H1 (cell line): ENCODE data around the gene TMEM115. TPM values are rescaled to one million over a fixed set of nuclear protein-coding genes. Genes with fewer than 3 reads are reported as not detected.

Source experiments
- CTCF ChIA-PET: fragments of 300-600 bp; sonication (Branson Sonifier 250); formaldehyde crosslinking; loops from one replicate; lab custom pipeline; 2021; ENCODE audit not compliant: partially characterized antibody; lab: Charles Lee
- POLR2A ChIA-PET: fragments of 300-600 bp; sonication (Branson Sonifier 250); formaldehyde crosslinking; loops from one replicate; lab custom pipeline; 2021; ENCODE audit warnings: inconsistent platforms; ENCODE audit not compliant: partially characterized antibody; lab: Charles Lee
- DNase-seq, 2 experiments: peaks; one replicate each; pipeline versions ENCODE4 v3.0.0 to v3.0.0-alpha.2; 2010 to 2022; ENCODE audit warnings: low spot score in 2 of 2, low read depth in 1 of 2, mixed read lengths in 1 of 2
- FAIRE-seq: peaks from 2 replicates; lab custom pipeline; 2011; peaks lifted over from hg19 to GRCh38; lab: Jason Lieb, UNC
- H2AFZ ChIP-seq: 2 replicates; pipeline ENCODE4 v1.8.1; 2012; ENCODE audit warnings: low read length, inconsistent platforms
- H2AK5ac ChIP-seq: 2 replicates; pipeline ENCODE4 v1.6.1; 2013; ENCODE audit warnings: low read depth, low read length
- H2BK120ac ChIP-seq: replicated peaks from 2 replicates; pipeline ENCODE3; 2013; ENCODE audit warnings: low read depth, low read length, inconsistent platforms
- H2BK12ac ChIP-seq: 2 replicates; pipeline ENCODE4 v1.6.1; 2013; ENCODE audit warnings: low read depth, low read length
- H2BK15ac ChIP-seq: 2 replicates; pipeline ENCODE4 v1.6.1; 2013; ENCODE audit warnings: low read length
- H2BK20ac ChIP-seq: 2 replicates; pipeline ENCODE4 v1.6.1; 2013; ENCODE audit warnings: low read length
- H2BK5ac ChIP-seq: 2 replicates; pipeline ENCODE4 v1.6.1; 2013; ENCODE audit warnings: low read depth, low read length
- H3K14ac ChIP-seq: 2 replicates; pipeline ENCODE4 v1.6.1; 2013; ENCODE audit warnings: inconsistent platforms; ENCODE audit not compliant: insufficient read length
- H3K18ac ChIP-seq: 2 replicates; pipeline ENCODE4 v1.6.1; 2013; ENCODE audit warnings: low read length; ENCODE audit errors: extremely low read depth
- H3K23ac ChIP-seq: 2 replicates; pipeline ENCODE4 v1.6.1; 2013; ENCODE audit warnings: inconsistent platforms; ENCODE audit not compliant: insufficient read length
- H3K23me2 ChIP-seq: 2 replicates; pipeline ENCODE4 v1.6.1; 2013; ENCODE audit warnings: low read depth, low read length
- H3K27ac ChIP-seq: 2 replicates; pipeline ENCODE4 v1.6.1; 2011; ENCODE audit warnings: low read depth, low read length, inconsistent platforms
- H3K27me3 ChIP-seq, 4 experiments: replicated peaks in 1 of 4; 1 replicate in 1 of 4; 2 replicates in 3 of 4; pipeline versions ENCODE4 v1.6.1 to v1.8.1; 2011 to 2013; ENCODE audit warnings: low read length in 3 of 4, mild to moderate bottlenecking in 3 of 4, inconsistent platforms in 2 of 4, mixed read lengths in 2 of 4, moderate library complexity in 1 of 4; ENCODE audit not compliant: control insufficient read depth in 3 of 4, insufficient read depth in 3 of 4; ENCODE audit errors: extremely low read depth in 1 of 4
- H3K36me3 ChIP-seq, 4 experiments: 2 replicates each; pipeline versions ENCODE4 v1.6.1 to v1.8.1; 2011 to 2013; ENCODE audit warnings: mild to moderate bottlenecking in 4 of 4, low read length in 3 of 4, moderate library complexity in 2 of 4, control low read depth in 1 of 4, inconsistent platforms in 1 of 4; ENCODE audit not compliant: insufficient read depth in 4 of 4, control insufficient read depth in 2 of 4
- H3K4ac ChIP-seq: replicated peaks from 2 replicates; pipeline ENCODE3; 2013; ENCODE audit warnings: low read length, low read depth, mixed read lengths, inconsistent platforms; ENCODE audit not compliant: insufficient read length
- H3K4me1 ChIP-seq, 4 experiments: replicated peaks in 1 of 4; 1 replicate in 1 of 4; 2 replicates in 3 of 4; pipeline versions ENCODE4 v1.6.1 to v1.8.1; 2011 to 2013; ENCODE audit warnings: low read length in 3 of 4, inconsistent platforms in 2 of 4, mixed read lengths in 1 of 4; ENCODE audit not compliant: insufficient read depth in 4 of 4, control insufficient read depth in 3 of 4
- H3K4me2 ChIP-seq, 2 experiments: 2 replicates each; pipeline versions ENCODE4 v1.6.1 to v1.8.1; 2011 to 2013; ENCODE audit warnings: low read depth in 2 of 2, low read length in 2 of 2, control low read depth in 1 of 2, inconsistent platforms in 1 of 2, mild to moderate bottlenecking in 1 of 2; ENCODE audit not compliant: insufficient read depth in 1 of 2
- H3K4me3 ChIP-seq, 4 experiments: fragments of 200-600, 300-600 bp in 1 of 4; sonication (generic), shearing (Covaris generic), sonication (Bioruptor Twin) in 1 of 4; 2 replicates each; pipeline versions ENCODE4 v1.5.1 to v1.8.1; 2011 to 2016; ENCODE audit warnings: low read length in 4 of 4, low read depth in 3 of 4, control low read depth in 2 of 4, inconsistent platforms in 2 of 4, mild to moderate bottlenecking in 2 of 4, mixed read lengths in 1 of 4, moderate library complexity in 1 of 4; ENCODE audit not compliant: insufficient read depth in 2 of 4; ENCODE audit errors: extremely low read depth in 1 of 4
- H3K56ac ChIP-seq: replicated peaks from 2 replicates; pipeline ENCODE3; 2013; ENCODE audit warnings: low read depth, mild to moderate bottlenecking, mixed read lengths, low read length, inconsistent platforms; ENCODE audit not compliant: insufficient read length
- H3K79me1 ChIP-seq: 2 replicates; pipeline ENCODE4 v1.6.1; 2013; ENCODE audit warnings: low read depth, low read length, control low read depth
- H3K79me2 ChIP-seq, 2 experiments: 2 replicates each; pipeline versions ENCODE4 v1.6.1 to v1.8.1; 2012 to 2013; ENCODE audit warnings: low read length in 2 of 2, mild to moderate bottlenecking in 2 of 2, inconsistent platforms in 1 of 2; ENCODE audit not compliant: insufficient read depth in 2 of 2, control insufficient read depth in 1 of 2
- H3K9ac ChIP-seq, 4 experiments: replicated peaks in 1 of 4; 1 replicate in 1 of 4; 2 replicates in 3 of 4; pipeline versions ENCODE4 v1.6.1 to v1.8.1; 2011 to 2013; ENCODE audit warnings: low read depth in 3 of 4, low read length in 3 of 4, control low read depth in 2 of 4, mild to moderate bottlenecking in 2 of 4, moderate library complexity in 2 of 4, inconsistent platforms in 1 of 4; ENCODE audit errors: extremely low read depth in 1 of 4
- H3K9me3 ChIP-seq, 2 experiments: 2 replicates each; pipeline versions ENCODE4 v1.6.1 to v1.8.1; 2012 to 2013; ENCODE audit warnings: mild to moderate bottlenecking in 2 of 2, moderate library complexity in 2 of 2, control low read depth in 1 of 2, inconsistent platforms in 1 of 2, low read depth in 1 of 2, low read length in 1 of 2, mixed read lengths in 1 of 2; ENCODE audit not compliant: insufficient read depth in 2 of 2
- H4K20me1 ChIP-seq, 2 experiments: replicated peaks in 1 of 2; 2 replicates each; pipeline versions ENCODE3 to v1.8.1; 2011 to 2013; ENCODE audit warnings: inconsistent platforms in 2 of 2, low read length in 2 of 2, mild to moderate bottlenecking in 1 of 2; ENCODE audit not compliant: insufficient read depth in 2 of 2, control insufficient read depth in 1 of 2
- H4K5ac ChIP-seq: 2 replicates; pipeline ENCODE4 v1.6.1; 2013; ENCODE audit warnings: low read length, low read depth, mixed read lengths, inconsistent platforms; ENCODE audit not compliant: insufficient read length
- H4K8ac ChIP-seq: 2 replicates; pipeline ENCODE4 v1.8.0; 2013; ENCODE audit warnings: mild to moderate bottlenecking, moderate library complexity, low read length, inconsistent platforms; ENCODE audit not compliant: insufficient read depth; ENCODE audit errors: extremely low read depth
- H4K91ac ChIP-seq: replicated peaks from 2 replicates; pipeline ENCODE3; 2013; ENCODE audit warnings: low read length, mixed read lengths, inconsistent platforms; ENCODE audit not compliant: insufficient read length
- BRCA1 ChIP-seq: IDR thresholded peaks from 2 replicates; pipeline ENCODE4 v1.6.1; 2012; ENCODE audit warnings: low read depth, low read length, improper control_type of control experiment
- CBX8 ChIP-seq: fragments of 300-800, 300-1000 bp; sonication (generic); IDR thresholded peaks from 2 replicates; pipeline ENCODE4 v1.7.1; 2016; ENCODE audit warnings: low read depth, low read length, borderline replicate concordance
- EP300 ChIP-seq, 2 experiments: IDR thresholded peaks; 1 replicate in 1 of 2; 2 replicates in 1 of 2; pipeline ENCODE4 v1.6.1; 2011 to 2012; ENCODE audit warnings: low read depth in 2 of 2, low read length in 2 of 2, mild to moderate bottlenecking in 2 of 2, borderline replicate concordance in 1 of 2, inconsistent platforms in 1 of 2, moderate library complexity in 1 of 2
- MAFK ChIP-seq: IDR thresholded peaks from 2 replicates; pipeline ENCODE4 v1.6.1; 2012; ENCODE audit warnings: low read depth, mild to moderate bottlenecking, improper control_type of control experiment, low read length
- NANOG ChIP-seq: IDR thresholded peaks from 2 replicates; pipeline ENCODE4 v1.6.1; 2011; ENCODE audit warnings: low read length, low read depth, mild to moderate bottlenecking, inconsistent platforms; ENCODE audit not compliant: insufficient read depth, poor library complexity, severe bottlenecking
- SIN3A ChIP-seq, 2 experiments: IDR thresholded peaks in 1 of 2; conservative IDR thresholded peaks in 1 of 2; 2 replicates each; pipeline ENCODE4 v1.6.1; 2011 to 2012; ENCODE audit warnings: low read length in 2 of 2, improper control_type of control experiment in 1 of 2, low read depth in 1 of 2, mild to moderate bottlenecking in 1 of 2
- SP1 ChIP-seq: IDR thresholded peaks from 2 replicates; pipeline ENCODE4 v1.6.1; 2011; ENCODE audit warnings: low read depth, low read length
- SP2 ChIP-seq: IDR thresholded peaks from 2 replicates; pipeline ENCODE4 v1.6.1; 2012; ENCODE audit warnings: mild to moderate bottlenecking, low read length, inconsistent platforms
- TEAD4 ChIP-seq: IDR thresholded peaks from 2 replicates; pipeline ENCODE4 v1.6.1; 2012; ENCODE audit warnings: low read depth, low read length, inconsistent platforms, mixed read lengths
- WGBS, 2 experiments: shearing (Covaris generic) in 1 of 2; methylation state at CpG; one replicate each; pipeline versions ENCODE4 v1.1.6 to v1.1.7; 2013 to 2015; ENCODE audit warnings: low lambda C conversion rate in 2 of 2, mixed read lengths in 2 of 2, inconsistent platforms in 1 of 2, low coverage in 1 of 2, missing lambda C conversion rate in 1 of 2; ENCODE audit not compliant: insufficient replicate concordance in 2 of 2, insufficient coverage in 1 of 2, insufficient read length in 1 of 2; ENCODE audit errors: extremely low coverage in 1 of 2, missing lambda C conversion rate in 1 of 2; 5-methylcytosine and 5-hydroxymethylcytosine counted together
- polyA plus RNA-seq, 7 experiments: library from polyadenylated mRNA; depleted of rRNA in 3 of 7; stranded (reverse) in 5 of 7; unstranded in 2 of 7; fragments of >200 nt in 5 of 7; fragments of 200-250 nt in 2 of 7; gene quantifications; 1 replicate in 5 of 7; 2 replicates in 1 of 7; 4 replicates in 1 of 7; pipeline versions ENCODE4 v1.2.1 to v1.2.3, GENCODE V29; 2011 to 2013; ENCODE audit warnings: missing spikeins in 2 of 7, mixed read lengths in 2 of 7
- total RNA-seq: library from RNA; stranded (reverse); fragmentation: NEBNext Ultra II Directional; extraction: Animal tissue kit (Norgen Biotek cat#: 25700); gene quantifications from 2 replicates; pipeline ENCODE4 v1.2.1, GENCODE V29; 2021
- TF ChIP-seq, protein P1 (sequence below): IDR thresholded peaks from 2 replicates; pipeline ENCODE4 v1.6.1; 2012; ENCODE audit warnings: low read length, inconsistent platforms

TMEM115 gene
- total and polyA plus RNA-seq, 2 of the 8 experiments (the other 6 are each of a cell fraction or from before 2014, with no cell fraction given), result 25.4 to 32.4 TPM

DNA sequence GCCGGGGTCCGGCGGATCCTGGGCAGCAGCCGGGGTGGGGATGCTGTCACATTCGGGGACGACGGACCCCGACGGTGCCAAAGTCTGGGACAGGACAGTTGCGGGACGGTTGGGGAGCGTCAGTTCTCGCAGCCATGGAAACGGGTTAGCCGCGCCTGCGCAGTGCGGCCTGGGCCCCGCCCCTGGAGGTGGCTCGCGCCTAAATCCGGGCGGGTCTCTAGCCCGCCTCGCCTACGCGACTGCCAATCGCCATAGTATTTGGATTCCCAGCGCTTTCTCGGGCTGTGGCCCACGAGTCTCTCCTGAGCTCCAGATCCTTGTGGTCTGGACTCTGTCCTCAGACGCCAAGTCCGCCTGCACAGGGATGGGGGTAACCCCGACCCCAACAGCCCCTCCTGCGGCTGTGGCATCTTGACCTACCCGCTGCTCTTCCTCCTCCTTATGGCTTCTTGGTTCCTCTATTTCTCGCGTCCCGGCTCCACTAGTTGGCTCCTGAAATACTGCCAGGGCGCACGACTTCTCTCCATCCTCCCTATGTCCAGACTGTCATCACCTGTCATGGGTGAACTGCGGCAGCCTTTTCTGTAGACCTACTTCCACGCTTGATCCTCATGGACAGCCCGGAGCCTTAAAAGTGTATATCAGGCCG, 13.6 kb downstream of the TMEM115 start, which contains the start of gene ZMYND10:
Gene ZMYND10, minus strand, starts transcription at position 147 of the 649 bp plus-strand sequence. CDS start 153 bp downstream, outside the sequence.
- peak in 1 of 2 experiments; percentile 96 for DNase-seq
- Histone ChIP-seq H2BK120ac (no peak within 1 kb of the TSS), H2BK15ac (0 out of 2 replicates have a peak within 1 kb of the TSS, but pooled peaks have one; percentile 92), H2BK20ac (no peak within 1 kb of the TSS), H4K20me1 (peaks cover 3% of the 10 kb centered on the region in 2 experiments), H3K23ac (no peak within 1 kb of the TSS), H4K91ac (no peak within 1 kb of the TSS), H3K56ac (no peak within 1 kb of the TSS), H2BK5ac (no peak within 1 kb of the TSS), H3K14ac (no peak within 1 kb of the TSS), H3K27me3 (peaks cover 10 to 42% (median 33%) of the 10 kb centered on the region in 4 experiments), H3K27ac (no peak within 1 kb of the TSS), H2AFZ (peak within 1 kb of the TSS; percentile 94), H3K4me2 (peak within 1 kb of the TSS; percentile 61 to 96), H3K23me2 (peaks cover 16% of the 10 kb centered on the region), H3K79me1 (no peaks in the 10 kb centered on the region), H4K8ac (peak within 1 kb of the TSS; percentile 6; the same call in 1 of the 2 replicates), H3K79me2 (no peaks in the 10 kb centered on the region), H3K4me1 (peaks cover 0 to 18% (median 12%) of the 10 kb centered on the region in 4 experiments; a peak in 6 of 7 replicates), H2AK5ac (no peak within 1 kb of the TSS; the same call in 1 of the 2 replicates), H2BK12ac (no peak within 1 kb of the TSS), H3K4me3 (peak within 1 kb of the TSS; percentile 18 to 58 (median 41); a peak in 7 of 8 replicates), H3K9ac (no peak within 1 kb of the TSS), H3K36me3 (peaks cover 0 to 3% (median 0%) of the 10 kb centered on the region in 4 experiments; a peak in 2 of 8 replicates), H3K18ac (peak within 1 kb of the TSS; percentile 96), H3K4ac (no peak within 1 kb of the TSS), H4K5ac (no peak within 1 kb of the TSS), H3K9me3 (no peaks in the 10 kb centered on the region)
- ChIA-PET CTCF (interaction anchor here (0.5 to 13.4 kb wide), 12 partner anchors 8 to 1039 kb away, joined by 3 to 136 read pairs (median 13); partner anchors contain the start of gene TMEM115), POLR2A (interaction anchor here (0.9 to 1.7 kb wide), 5 partner anchors 9 to 155 kb away, joined by 3 to 9 read pairs (median 3); no protein-coding TSS in a partner anchor)
- 19% methylated on average over 36 of the region's 45 CpGs; no CpG with 5 or more reads in 1 of the 2 experiments for WGBS, 2 experiments
- FAIRE-seq, result peak; percentile 78
- TF ChIP-seq TEAD4 (no peak), MAFK (no peak), NANOG (no peak), EP300 (IDR thresholded peaks at IDR 0.05; ENCODE audit: borderline replicate concordance in 1 of 2, low read depth in 2 of 2, low read length in 2 of 2) (no peak), SP1 (no peak), CBX8 (no peak), SIN3A (conservative IDR thresholded peaks at IDR 0.05 in 1 of 2, IDR thresholded peaks at IDR 0.05 in 1 of 2; ENCODE audit: low read depth in 1 of 2, low read length in 2 of 2) (peak in 1 of 2 experiments; percentile 90; a peak in 2 of 4 replicates), SP2 (no peak), BRCA1 (no peak)
- TF ChIP-seq, protein P1, sequence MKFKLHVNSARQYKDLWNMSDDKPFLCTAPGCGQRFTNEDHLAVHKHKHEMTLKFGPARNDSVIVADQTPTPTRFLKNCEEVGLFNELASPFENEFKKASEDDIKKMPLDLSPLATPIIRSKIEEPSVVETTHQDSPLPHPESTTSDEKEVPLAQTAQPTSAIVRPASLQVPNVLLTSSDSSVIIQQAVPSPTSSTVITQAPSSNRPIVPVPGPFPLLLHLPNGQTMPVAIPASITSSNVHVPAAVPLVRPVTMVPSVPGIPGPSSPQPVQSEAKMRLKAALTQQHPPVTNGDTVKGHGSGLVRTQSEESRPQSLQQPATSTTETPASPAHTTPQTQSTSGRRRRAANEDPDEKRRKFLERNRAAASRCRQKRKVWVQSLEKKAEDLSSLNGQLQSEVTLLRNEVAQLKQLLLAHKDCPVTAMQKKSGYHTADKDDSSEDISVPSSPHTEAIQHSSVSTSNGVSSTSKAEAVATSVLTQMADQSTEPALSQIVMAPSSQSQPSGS, result no peak
